Retinal pigment epithelial cell (primary cell): ENCODE measurements around the gene ATL1.
"Not testable (repeated sequence)": the region's sequence is repeated elsewhere in the genome, so short reads cannot be mapped to it uniquely, and the experiment has no call there.

Source experiments
- DNase-seq: peaks from one replicate; pipeline ENCODE4 v3.0.0-alpha.2; 2010; ENCODE audit warnings: low read depth
- H3K4me3 ChIP-seq: 2 replicates; pipeline ENCODE4 v1.5.1; 2011; ENCODE audit warnings: mild to moderate bottlenecking, low read length, control low read depth, moderate library complexity
- TF ChIP-seq, protein P1 (sequence below): conservative IDR thresholded peaks from 2 replicates; pipeline ENCODE4 v1.5.1; 2011; ENCODE audit warnings: low read depth, low read length, control low read depth, inconsistent platforms

The ATL1 gene

DNA sequence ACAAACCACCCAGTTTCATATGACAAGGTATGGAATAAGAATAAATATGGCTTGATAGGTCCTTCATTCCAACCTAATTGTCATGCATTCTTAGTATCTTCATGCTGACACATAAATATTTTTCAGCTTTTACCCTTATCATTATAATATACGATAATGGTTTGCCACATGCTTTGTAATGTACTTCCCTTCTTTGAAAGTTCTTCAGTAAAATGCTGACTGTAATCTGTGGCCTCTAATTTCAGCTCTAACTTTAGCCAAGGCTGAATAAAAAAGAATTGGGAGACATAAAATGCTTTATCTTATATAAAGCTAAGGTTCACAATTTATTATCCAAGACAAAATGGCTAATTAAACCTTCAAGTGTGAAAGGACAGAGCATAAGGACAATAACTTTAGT, 24.9 kb upstream of the ATL1 start:
- DNase-seq, result no peak
- TF ChIP-seq, protein P1, sequence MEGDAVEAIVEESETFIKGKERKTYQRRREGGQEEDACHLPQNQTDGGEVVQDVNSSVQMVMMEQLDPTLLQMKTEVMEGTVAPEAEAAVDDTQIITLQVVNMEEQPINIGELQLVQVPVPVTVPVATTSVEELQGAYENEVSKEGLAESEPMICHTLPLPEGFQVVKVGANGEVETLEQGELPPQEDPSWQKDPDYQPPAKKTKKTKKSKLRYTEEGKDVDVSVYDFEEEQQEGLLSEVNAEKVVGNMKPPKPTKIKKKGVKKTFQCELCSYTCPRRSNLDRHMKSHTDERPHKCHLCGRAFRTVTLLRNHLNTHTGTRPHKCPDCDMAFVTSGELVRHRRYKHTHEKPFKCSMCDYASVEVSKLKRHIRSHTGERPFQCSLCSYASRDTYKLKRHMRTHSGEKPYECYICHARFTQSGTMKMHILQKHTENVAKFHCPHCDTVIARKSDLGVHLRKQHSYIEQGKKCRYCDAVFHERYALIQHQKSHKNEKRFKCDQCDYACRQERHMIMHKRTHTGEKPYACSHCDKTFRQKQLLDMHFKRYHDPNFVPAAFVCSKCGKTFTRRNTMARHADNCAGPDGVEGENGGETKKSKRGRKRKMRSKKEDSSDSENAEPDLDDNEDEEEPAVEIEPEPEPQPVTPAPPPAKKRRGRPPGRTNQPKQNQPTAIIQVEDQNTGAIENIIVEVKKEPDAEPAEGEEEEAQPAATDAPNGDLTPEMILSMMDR, result no peak
- H3K4me3 ChIP-seq, result no peak overlapping the region

DNA sequence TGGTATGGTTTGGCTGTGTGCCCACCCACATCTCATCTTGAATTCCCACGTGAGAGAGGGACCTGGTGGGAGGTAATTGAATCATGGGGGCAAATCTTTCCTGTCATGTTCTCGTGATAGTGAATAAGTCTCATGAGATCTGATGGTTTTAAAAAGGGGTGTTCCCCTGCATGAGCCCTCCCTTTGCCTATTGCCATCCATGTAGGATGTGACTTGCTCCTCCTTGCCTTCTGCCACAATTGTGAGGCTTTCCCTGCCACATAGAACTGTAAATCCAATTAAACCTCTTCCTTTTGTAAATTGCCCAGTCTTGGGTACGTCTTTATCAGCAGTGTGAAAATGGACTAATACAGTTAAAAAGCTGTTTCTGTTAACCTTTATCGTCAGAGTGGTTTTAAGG, 21.9 kb upstream of the ATL1 start:
- not testable (repeated sequence) for H3K4me3 ChIP-seq, DNase-seq

DNA sequence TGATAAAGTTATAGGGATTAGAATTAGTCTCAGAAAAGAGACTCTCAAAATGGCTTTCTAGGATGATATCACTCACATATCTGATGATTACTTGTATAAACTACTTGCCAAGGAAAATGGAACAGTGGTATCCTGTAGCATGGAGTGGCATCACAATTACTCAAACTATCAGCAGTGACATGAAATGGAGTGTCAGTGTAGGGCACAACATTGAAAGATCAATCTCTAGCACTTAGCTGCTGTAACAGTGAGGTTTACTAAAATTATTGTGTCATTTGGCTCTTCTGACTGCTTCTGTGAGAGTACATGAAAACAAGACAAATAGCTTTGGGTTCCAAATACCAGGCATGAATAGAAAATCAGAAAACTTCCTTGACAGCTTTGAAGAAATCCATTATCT, 20.9 kb upstream of the ATL1 start:
- no peak for DNase-seq
- TF ChIP-seq, protein P1, result no peak
- no peak overlapping the region for H3K4me3 ChIP-seq

DNA sequence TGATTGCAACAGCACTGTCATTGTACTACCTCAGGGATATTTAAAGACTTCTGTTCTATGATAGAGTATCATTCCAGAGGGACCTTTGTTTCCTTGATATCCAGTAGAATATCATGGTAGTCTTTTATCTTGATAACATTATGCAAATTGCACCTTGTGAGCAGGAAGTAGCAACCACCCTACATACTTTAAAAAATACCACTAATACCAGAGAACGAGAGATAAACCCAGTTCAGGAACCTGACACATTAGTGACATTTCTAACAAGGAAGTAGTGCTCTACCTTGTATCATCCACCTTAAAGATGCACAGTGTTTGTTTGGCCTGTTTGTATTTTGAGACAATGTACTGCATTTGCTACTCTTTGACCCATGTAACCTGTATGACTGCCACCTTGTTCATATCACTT, 18.8 kb upstream of the ATL1 start:
- H3K4me3 ChIP-seq, result no peak overlapping the region
- no peak for DNase-seq
- TF ChIP-seq, protein P1, result no peak

DNA sequence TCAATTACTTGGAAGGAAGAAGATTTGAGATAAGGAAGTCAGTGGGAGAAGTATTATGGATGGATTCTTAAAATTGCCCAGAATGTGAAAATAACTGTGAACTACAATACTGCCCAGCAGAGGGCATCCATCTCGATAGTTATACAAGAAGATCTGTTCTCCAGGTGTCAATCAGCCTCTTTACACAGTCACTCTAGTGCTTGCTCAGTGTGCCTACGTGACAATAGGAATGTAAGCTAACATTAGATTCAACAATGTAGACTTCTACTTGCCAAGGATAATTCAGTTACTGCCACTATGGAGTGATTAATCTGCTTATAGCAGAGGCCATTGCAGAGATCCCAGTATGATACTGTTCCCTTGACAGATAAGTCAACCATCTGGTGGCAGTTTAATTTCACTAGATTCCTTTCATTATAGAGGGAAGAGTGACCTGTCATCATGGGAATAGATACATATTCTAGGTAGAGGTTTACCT, 17.0 kb upstream of the ATL1 start:
- no peak for DNase-seq
- TF ChIP-seq, protein P1, result peak; percentile 58
- no peak overlapping the region for H3K4me3 ChIP-seq

DNA sequence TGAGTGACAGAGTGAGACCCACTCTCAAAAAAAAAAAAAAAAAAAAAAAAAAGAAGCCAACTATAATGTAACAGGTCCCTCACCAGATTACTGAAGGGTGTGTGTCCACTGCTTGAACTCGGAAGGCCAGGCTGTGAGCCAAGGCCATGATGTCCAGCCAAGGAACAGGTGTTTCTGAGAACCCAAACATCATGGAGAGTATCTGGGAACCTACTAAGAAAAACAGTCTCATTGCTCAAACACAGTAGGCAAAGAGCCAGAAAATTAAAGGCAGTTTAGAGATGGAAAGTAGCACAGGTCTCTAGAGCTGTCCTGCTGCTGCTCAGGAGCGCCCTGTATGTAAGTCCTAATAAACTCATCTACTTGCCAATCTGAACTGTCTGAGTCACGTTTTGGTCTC, 15.0 kb upstream of the ATL1 start:
- H3K4me3 ChIP-seq, result no peak overlapping the region
- TF ChIP-seq, protein P1, result no peak
- DNase-seq, result no peak

DNA sequence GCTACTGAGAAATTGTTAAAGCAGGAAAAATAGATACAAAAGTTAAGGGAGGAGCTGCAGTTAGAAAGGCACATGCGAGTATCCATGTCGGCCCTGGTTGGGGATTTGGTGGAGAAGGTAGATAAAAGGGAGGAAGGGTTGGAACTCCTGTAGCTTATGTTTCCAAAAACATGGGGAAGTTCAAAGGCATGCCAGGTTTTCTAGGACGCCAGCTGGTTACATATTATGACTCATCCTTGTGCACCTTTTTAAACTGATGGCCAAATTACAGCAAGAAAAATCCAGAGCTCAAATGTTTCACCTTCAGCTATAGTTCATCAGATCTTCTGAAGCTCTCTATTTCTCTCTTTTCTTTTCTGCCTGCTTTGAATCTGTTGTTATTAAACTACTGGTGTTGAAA, 14.3 kb upstream of the ATL1 start:
- TF ChIP-seq, protein P1, result no peak

DNA sequence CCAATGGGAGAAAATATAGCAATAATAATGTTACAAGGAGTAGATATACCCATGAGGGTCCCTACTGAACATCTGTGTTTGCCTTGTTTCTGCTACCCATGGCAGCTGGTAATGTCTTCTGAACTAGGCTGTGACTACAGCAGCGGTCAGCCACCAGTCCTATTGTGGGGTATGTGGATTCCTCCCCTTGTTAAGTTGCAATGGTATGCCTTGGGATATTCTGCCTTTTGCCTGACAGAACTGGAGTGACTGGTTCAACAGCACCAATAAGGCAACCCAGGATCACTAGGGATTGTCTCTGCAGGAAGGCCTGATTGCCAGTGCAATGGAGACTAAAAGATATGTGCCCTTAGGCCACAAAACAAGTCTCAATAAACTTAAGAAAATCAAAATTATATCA, 9.7 kb upstream of the ATL1 start:
- DNase-seq, result no peak
- TF ChIP-seq, protein P1, result no peak
- H3K4me3 ChIP-seq, result no peak overlapping the region

More for the DNA sequence above, 14.3 kb upstream of the ATL1 start:
- no peak for DNase-seq
- no peak overlapping the region for H3K4me3 ChIP-seq
